Glomerular visceral epithelial cell (primary cell): ENCODE measurements around the gene AHDC1.
"Not testable (repeated sequence)": the region's sequence is repeated elsewhere in the genome, so short reads cannot be mapped to it uniquely, and the experiment has no call there.

Experiments
- DNase-seq: peaks from one replicate; pipeline ENCODE4 v3.0.0-alpha.2; 2016; ENCODE audit errors: extremely low spot score

The AHDC1 gene, protein sequence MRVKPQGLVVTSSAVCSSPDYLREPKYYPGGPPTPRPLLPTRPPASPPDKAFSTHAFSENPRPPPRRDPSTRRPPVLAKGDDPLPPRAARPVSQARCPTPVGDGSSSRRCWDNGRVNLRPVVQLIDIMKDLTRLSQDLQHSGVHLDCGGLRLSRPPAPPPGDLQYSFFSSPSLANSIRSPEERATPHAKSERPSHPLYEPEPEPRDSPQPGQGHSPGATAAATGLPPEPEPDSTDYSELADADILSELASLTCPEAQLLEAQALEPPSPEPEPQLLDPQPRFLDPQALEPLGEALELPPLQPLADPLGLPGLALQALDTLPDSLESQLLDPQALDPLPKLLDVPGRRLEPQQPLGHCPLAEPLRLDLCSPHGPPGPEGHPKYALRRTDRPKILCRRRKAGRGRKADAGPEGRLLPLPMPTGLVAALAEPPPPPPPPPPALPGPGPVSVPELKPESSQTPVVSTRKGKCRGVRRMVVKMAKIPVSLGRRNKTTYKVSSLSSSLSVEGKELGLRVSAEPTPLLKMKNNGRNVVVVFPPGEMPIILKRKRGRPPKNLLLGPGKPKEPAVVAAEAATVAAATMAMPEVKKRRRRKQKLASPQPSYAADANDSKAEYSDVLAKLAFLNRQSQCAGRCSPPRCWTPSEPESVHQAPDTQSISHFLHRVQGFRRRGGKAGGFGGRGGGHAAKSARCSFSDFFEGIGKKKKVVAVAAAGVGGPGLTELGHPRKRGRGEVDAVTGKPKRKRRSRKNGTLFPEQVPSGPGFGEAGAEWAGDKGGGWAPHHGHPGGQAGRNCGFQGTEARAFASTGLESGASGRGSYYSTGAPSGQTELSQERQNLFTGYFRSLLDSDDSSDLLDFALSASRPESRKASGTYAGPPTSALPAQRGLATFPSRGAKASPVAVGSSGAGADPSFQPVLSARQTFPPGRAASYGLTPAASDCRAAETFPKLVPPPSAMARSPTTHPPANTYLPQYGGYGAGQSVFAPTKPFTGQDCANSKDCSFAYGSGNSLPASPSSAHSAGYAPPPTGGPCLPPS (N-terminal part only)

GRCh38 chr1:27603681-27604578 lies at the start of gene AHDC1:
Gene AHDC1, minus strand, starts transcription at chr1:27604144. Its CDS starts 52,029 bp downstream, at chr1:27552115.
- peak; percentile 90 for DNase-seq

- DNase-seq: no peak
These were observed 48.3 kb upstream of the AHDC1 start for GRCh38 chr1:27652111-27652864.

- no peak for DNase-seq
These were observed 46.7 kb upstream of the AHDC1 start for GRCh38 chr1:27650539-27651175.

GRCh38 chr1:27650171-27650538 lies 46.2 kb upstream of the AHDC1 start:
- no peak for DNase-seq

DNA sequence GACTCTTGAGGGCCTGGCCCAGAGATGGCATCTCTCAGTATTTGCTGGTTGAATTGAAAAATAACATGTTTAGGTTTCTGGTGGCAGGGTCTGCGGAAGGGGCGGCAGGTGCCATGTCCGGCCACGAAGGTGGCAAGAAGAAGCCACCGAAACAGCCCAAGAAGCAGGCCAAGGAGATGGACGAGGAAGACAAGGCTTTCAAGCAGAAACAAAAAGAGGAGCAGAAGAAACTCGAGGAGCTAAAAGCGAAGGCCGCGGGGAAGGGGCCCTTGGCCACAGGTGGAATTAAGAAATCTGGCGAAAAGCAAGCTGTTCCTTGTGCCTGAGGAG lies 45.3 kb upstream of the AHDC1 start:
- no peak for DNase-seq

DNA sequence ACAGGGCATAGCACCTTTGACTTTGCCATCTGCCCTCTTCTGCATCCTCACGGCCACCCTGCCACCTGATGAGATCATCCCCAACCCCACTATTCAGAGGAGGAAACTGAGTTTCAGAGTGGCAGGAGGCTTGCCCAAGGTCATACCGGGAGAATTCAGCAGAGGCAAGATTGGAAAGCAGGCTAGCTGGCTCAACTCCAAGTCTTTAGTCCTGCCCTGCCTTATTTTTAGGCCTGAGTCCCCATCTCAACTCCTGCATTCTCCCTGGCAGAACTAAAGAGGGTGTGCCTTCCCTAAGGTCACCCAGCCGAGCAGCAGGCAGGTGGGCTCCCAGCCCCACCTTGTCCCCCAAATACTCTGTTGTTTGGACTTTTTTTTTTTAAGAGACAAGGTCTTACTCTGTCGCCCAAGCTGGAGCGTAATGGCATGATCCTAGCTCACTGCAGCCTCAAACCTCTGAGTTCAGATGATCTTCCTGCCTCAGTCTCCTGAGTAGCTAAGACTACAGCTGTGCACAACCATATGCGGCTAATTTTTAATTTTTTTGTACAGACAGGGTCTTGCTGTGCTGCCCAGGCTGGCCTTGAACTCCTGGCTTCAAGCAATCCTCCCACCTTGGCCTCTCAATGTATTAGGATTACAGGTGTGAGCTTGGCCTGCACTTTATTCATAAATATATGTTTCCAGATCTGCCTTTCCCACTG lies 44.8 kb upstream of the AHDC1 start:
- DNase-seq: no peak

DNA sequence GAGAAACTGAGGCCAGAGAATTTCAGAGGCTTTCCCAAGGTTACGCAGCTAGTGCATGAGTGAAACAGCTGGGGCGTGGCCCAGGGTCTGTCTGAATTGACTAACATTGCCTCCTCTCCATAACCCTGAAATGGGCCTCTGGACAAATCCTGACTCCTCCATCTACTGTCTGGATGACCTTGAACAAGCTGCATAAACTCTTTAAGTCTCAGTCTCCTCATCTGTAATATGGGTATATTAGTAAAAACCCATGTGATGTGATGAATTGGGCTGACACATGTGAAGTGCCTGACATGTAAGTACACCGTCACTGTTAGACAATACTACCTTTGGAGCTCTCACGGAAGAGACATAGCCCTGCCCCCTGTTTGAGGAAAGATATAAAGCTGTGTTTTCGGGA lies 43.4 kb upstream of the AHDC1 start:
- no peak for DNase-seq

GRCh38 chr1:27646676-27647075 lies 42.7 kb upstream of the AHDC1 start:
- DNase-seq: no peak

GRCh38 chr1:27645071-27645415 lies 41.1 kb upstream of the AHDC1 start:
- no peak for DNase-seq

GRCh38 chr1:27644369-27645070 lies 40.6 kb upstream of the AHDC1 start:
- DNase-seq: no peak

GRCh38 chr1:27643600-27644368 lies 39.8 kb upstream of the AHDC1 start:
- DNase-seq: peak; percentile 48

GRCh38 chr1:27640514-27640913 lies 36.6 kb upstream of the AHDC1 start:
- DNase-seq: not testable (repeated sequence)

DNA sequence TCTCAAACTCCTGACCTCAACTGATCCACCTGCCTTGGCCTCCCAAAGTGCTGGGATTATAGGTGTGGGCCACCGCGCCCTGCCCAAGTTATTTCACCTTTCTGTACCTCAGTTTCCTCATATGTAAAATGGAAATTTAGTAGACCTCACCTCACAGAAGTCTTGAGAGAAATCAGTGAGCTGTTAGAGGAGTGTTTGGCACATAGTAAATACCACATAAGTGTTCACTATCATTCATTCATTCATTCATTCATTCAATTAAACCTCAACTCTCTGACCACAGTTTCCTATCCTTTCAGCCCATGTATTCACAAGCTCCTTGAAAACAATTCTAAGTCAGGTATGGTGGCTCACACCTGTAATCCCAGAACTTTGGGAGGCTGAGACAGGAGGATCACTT lies 34.9 kb upstream of the AHDC1 start:
- DNase-seq: no peak

- no peak for DNase-seq
These were observed 34.2 kb upstream of the AHDC1 start for GRCh38 chr1:27638047-27638734.

DNA sequence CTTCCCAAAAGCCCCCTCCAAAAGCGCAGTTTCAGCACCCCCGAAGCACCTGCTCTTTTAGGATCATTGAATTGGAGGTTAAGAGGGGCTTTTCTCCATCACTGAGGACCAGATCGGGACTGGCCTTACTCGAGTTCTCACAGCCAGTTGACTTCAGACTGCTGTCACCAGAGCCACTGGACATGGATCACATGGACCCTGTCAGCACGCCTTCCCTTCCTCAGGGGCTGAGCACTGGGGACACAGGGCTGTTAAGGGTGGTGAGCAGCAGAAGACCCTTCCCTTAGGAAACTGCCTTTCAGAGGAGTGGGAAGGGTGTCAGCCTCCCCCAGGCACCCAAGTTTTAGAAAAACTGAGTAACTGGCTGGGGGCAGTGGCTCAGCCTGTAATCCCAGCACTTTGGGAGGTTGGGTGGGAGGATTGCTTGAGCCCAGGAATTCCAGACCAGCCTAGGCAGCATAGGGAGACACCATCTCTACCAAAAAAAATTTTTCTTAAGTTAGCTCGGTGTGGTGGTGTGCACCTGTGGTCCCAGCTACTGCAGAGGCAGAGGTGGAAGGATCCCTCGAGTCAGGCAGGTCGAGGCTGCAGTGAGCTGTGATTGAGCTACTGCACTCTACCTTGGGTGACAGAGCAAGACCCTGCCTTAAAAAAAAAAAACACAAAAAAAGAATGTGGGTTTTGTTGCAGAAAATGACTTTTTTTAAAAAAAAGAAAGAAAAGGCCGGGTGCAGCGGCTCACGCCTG lies 31.6 kb upstream of the AHDC1 start:
- no peak for DNase-seq

GRCh38 chr1:27634985-27635367 lies 31.0 kb upstream of the AHDC1 start, which contains the start of gene FGR:
Gene FGR, minus strand, starts transcription at chr1:27635185. Its CDS starts 11,269 bp downstream, at chr1:27623916.
- no peak for DNase-seq
